IPS-11a (cell line): Measurements from ENCODE around the gene SPEG.

Source experiments
- H3K4me3 ChIP-seq: one replicate; pipeline ENCODE4 v1.5.1; 2013; ENCODE audit warnings: low read depth, low read length, control low read depth

Gene SPEG

DNA sequence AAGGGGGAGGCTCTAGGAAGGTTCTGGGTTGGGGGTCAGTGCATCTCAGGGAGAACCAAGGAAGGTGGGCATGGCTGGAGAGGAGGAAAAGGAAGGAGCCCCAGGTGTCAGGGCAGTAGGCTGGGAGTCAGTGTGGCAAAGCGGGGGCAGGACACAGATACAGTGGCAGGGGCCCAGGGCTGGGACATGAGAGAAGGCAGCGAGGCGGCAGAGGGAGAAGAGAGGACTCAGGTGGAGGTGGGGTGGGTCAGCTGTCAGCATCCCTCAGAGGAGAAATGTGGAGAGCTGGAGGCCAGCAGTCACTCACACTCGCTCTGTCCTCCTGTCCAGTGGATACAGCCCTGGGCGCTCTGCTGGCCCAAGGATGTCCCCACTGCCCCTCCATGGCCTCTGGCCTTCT is 58.4 kb downstream of the SPEG start:
- H3K4me3 ChIP-seq: no peak overlapping the region

DNA sequence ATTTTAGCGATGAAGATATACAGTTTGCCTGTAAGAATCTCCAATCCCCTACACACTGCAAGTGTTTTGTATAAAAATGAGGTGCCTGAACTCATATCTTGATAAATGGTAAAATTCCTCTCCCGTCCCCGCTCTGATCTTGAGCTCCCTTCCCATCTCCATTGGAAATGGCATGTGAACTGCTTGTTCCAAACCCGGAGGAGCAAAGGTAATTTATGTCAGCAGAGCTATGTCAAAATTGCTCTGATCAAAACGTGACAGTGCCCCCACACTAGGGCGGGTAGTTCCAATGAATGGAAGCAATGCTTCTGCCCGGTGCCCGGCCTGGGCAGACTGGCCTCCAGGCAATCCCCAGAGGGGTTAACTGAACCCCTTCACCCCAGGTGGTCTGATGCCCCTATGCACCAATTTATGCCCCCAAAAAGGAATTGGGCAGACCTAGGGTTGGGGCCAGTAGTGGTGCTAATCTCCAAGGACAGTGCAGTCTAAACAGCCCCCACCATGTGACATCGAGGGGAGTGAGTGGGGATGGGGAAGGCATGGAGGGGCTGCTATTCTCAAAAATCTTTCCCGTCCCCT is 60.4 kb downstream of the SPEG start:
- no peak overlapping the region for H3K4me3 ChIP-seq

DNA sequence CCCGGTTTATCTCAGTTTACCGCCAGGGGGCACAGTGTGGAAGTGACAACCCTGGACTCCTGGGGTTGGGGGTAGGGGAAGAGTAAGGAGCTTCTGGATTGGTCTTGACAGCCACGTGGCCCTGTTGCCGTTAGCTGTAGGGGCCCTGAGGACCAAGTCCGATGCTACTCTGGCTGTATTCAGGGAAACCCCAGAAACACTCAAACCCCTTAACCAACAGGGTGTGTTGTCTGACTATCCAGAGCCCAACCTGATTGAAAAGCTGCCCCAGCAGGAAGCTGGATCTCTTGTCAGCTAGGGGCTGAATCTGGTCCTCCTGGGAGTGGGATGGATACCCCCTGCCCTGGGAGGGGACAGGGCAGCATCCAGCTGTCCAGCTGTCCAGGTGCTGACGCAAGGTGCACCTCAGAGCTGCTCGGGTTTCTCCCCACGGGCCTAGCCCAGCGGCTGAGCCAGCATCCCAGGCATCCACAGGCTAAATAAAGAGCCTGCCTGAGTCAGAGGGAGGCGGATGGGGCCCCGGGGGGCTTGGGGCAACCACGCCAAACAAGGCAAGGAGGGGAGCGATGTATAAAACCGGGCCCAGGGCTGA is 61.0 kb downstream of the SPEG start:
- H3K4me3 ChIP-seq: no peak overlapping the region

DNA sequence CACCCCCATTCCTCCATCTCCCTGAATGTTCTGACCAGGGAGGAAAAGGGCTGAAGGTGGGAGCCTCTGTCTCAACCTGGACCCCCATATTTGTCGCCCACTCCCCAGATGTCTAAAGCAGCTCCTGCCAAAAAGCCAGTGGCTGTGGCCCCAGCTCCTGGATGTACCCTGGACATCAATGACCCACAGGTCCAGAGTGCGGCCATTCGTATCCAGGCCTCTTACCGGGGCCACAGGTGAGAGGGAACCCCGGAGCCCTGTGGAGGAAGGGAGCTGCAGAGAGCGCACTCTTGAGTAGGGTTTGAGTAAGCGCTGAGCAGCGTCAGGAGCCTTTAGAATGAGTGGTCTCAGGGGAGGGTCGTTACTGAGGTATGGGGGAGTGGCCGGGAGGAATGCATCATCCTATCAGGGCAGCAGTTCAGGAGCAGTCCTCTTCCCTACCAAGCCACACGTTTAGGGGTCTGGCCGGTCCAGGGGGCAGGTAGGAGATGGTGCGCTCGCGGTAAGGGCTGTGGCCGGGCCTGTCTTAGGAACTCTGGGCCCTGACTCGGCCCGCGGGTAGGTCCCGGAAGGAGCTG is 61.7 kb downstream of the SPEG start:
- H3K4me3 ChIP-seq: no peak overlapping the region

DNA sequence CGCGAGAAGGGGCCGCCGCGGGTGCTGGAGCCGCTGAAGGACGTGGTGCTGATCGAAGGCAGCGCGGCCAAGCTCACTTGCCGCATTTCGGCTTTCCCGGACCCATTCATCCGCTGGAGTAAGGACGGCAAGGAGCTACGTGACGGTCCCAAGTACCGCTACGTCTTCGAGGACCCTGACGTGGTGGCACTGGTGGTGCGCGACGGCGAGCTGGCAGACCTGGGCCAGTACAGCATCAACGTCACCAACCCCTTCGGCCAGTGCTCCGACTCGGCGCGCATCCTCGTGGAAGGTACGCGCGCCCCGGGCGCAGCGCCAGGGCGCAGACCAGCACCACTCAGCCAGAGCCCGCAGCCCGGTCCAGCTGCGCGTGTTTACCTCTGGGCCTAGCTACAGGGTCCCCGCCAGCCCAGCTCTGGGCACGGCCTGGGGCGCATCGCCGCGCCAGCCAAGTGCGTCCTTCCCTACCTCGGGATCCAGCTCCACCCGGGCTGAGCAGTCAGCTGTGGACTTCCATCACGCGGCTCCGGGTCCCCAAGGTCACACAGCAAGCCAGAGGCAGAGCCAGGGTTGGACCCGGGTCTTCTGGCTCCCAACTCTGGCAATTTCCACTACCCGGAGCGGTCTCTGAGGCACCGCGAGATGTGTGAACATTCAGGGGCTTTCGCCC is 62.3 kb downstream of the SPEG start:
- peak overlapping the region; percentile 1 for H3K4me3 ChIP-seq

DNA sequence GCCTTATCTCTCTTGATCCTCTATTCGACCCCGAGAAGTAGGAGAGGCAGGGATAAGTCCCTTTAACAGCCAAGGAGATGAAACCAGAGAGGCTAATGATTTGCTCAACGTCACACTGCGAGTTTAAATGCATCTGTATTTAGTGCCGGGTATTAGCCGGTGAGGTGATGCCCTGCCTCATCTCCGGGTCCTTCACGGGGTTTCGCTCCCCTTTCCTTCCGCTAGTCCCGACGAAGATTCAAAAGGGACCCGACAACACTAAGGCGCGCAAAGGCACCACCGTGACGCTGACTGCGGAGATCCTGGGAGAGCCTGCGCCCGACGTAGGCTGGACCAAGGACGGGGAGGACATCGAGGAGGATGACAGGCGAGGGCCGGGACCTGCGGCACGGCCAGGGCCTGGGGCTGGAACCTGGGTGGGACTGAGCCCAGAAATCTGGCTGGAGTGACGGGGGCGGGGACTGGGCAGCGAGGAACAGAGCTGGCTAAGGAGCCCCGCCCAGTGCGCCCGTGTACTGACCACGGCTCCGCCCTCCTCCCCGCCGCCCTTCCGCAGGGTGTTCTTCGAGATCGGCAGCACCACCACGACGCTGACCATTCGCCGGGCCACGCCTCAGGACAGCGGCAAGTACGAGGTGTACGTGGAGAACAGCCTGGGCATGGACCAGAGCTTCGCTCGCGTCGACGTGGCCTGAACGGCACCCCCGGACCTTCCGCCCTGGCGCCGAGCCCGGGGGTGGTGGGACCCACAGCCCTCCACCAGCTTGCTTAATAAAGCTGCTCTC is 63.0 kb downstream of the SPEG start:
- H3K4me3 ChIP-seq: peak overlapping the region; percentile 62

DNA sequence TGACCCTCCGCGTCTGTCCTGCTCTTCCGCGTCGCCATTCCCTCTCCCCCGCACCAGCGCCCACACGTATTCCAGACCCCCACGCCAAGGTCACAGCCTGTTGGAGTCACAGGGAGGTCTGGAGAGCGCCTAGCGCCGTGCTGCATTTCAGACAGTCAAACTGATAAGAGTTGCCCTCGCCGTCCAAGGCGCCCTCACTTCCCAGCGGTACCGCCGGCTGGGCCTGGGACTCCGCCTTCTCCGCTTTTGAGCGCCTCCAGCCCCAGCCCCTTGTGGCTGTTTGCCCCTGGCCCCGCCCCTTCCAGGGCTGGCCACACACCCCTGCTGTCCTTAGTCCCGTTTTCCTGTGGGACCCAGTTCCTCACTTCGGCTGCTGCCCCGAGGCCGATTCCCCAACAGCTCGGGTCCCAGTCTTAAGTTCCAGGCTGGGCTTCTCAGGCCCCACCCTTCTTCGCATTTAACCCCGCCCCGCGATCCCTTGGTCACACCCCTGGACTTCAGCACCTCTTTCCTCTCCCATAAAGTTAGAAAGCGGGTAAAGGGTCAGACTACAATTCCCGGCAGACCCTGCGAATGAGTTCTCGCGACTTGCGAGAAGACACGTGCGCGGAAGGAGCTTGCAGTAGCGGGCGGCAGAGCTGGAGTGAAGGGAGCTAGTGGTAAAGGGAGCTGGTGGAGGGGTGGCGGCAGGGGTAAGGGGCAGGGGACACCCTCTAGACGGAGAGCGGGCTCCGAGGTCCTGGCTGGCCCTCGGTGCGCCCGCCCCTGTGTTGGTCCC is 63.8 kb downstream of the SPEG start, which contains the start of gene GMPPA:
TSS of gene GMPPA (plus strand) at position 612 of the 778 bp plus-strand sequence. CDS start 1,085 bp downstream, outside the sequence.
- H3K4me3 ChIP-seq: peak within 1 kb of the TSS; percentile 63

DNA sequence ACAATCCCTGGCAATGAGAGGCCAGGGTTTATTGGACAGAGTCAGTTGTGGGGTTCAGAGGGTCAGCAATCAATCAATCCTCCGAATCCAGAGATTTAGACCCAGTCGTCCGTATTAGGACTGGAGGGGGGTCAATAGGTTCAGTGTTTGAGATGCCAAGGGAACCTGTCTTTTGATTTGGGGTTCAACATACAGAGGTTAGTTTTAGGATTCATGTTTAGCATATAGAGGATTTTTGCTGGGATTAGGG is 64.3 kb downstream of the SPEG start:
- H3K4me3 ChIP-seq: peak overlapping the region; percentile 63

DNA sequence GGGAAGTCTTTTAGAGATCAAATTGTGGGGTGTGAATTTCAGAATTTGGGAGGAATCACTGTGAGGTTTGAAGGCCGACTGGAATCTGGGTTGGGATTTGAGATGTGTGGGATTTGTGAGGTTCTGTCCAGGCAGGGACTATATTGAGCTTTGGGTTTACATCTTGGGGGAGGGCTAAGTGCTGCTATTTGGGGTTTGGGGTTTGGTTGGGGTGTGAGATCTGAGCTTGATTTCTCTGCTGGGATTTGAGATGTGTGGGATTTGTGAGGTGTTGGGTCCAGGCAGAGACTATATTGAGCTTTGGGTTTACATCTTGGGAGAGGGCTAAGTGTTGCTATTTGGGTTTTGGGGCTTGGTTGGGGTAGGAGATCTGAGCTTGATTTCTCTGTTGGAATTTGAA is 64.9 kb downstream of the SPEG start:
- H3K4me3 ChIP-seq: no peak overlapping the region

DNA sequence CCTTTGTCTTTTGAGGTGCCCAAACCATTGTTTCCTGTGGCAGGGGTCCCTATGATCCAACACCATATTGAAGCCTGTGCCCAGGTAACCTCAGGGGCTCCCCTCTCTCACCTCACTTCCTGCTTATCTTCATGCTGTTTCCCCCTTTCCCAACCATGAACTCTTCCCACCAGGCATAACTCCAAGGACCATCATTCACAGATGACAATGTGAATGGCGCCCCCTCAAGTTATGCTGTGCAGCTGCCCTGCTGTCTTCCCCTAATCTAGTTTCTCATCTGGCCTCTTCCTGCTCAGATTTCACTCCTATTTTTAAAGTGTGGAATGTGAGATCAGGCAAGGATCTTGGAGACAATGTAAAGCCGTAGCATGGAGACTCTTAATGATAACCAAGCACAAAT is 65.5 kb downstream of the SPEG start:
- H3K4me3 ChIP-seq: no peak overlapping the region

DNA sequence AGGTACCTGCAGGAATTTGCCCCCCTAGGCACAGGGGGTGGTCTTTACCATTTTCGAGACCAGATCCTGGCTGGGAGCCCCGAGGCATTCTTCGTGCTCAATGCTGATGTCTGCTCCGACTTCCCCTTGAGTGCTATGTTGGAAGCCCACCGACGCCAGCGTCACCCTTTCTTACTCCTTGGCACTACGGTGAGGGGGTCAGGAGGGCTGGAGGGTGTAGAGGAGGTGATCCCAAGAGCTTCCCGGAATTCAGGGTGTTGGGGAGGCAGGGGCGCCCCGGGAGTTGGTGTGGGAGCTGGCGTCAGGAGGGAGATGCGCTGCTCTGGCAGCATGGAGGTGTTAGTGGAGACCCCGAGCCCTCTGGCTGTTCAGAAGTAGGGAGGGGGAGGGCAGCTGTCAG is 67.2 kb downstream of the SPEG start:
- H3K4me3 ChIP-seq: no peak overlapping the region

DNA sequence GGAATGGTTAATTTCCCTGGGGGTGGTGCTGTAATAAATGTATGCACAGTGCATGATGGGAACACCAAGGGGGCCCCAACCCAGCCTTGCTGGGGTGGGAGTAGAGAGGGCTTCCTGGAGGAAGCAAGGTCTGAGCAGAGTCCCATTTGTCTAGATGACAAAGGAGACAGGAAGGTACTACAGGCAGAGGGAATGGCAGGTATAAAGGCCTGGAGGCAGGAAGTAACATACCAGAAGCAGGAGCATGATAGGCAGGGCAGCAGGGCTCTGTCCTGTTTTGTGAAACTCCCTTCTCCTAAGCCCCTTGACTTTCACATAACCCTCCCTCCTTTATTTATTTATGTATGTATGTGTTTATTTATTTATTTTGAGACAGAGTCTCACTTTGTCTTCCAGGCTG is 68.0 kb downstream of the SPEG start:
- no peak overlapping the region for H3K4me3 ChIP-seq

DNA sequence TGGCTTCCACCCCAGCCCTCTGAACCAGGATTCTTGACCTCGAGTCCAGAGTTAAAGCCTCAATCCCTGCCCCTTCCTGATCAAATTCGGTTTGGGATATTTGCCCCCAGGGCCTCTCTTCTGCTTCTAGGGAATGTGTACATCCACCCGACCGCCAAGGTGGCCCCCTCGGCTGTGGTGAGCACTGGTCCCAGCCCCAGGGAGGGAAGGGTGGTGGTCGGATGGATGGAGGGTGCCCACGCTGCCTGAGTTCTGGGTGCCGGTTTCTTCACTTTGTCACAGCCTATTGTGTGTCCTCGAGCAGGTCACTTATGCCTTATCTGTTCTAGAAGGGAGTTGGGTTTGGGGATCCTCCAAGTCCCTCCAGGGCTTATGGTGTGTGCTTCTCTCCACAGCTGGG is 70.9 kb downstream of the SPEG start:
- H3K4me3 ChIP-seq: no peak overlapping the region

DNA sequence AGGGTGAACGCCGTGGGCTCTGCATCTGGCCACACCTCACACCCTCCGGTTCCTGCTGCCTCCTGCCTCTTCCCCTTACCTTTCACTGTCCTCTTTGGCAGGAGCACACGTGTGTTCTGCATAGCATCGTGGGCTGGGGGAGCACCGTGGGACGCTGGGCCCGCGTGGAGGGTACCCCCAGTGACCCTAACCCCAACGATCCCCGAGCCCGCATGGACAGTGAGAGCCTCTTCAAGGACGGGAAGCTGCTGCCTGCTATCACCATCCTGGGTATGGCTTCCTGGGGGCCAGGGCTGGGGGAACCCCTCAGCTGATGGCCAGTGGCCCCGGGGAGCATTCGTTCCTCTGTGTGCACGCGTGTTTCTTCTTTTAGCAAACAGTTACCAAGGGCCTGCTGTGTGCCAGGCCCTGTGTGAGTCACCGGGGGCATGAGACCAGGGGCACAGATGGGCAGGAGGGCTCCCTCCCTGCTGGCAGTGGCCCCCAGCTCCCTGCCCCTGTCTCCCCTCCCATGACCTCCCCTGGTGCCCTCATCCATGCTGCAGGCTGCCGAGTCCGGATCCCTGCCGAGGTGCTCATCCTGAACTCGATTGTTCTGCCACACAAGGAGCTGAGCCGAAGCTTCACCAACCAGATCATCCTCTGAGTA is 71.6 kb downstream of the SPEG start:
- no peak overlapping the region for H3K4me3 ChIP-seq

DNA sequence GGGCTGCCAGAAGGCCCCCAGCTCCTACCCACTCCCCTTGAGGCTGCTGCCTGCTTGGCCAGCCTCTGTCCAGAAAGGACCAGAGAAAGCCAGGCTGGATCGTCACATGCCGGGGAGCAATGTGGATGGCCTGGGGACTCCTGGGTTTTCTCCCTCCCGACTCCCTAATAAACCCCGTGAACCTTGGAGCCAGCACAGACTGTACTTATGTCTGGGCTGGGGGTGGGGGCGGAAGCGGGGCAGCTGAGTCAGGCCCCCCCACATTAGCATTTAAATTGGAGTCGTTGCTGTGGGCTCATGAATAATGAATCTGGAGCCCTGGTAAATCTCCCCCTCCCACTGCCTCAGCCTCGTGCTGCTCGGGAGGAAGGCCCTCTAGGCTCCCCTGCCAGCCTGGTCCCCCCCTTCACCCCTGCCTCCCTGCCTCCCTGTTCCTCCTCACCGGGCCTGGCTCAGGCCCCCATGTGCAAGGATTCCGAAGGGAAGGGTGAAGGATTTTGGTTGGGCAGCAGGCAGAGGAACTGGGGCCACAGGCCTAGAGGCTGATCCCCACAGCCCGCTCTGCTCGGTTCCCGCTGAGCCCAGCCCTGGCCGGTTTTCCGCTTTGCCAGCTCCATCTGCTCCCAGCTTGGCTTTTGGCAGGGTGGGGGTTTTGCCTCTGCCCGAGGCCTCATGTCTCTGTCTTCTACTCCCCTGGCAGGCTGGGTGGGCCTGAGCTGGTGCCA is 72.3 kb downstream of the SPEG start:
- H3K4me3 ChIP-seq: no peak overlapping the region

DNA sequence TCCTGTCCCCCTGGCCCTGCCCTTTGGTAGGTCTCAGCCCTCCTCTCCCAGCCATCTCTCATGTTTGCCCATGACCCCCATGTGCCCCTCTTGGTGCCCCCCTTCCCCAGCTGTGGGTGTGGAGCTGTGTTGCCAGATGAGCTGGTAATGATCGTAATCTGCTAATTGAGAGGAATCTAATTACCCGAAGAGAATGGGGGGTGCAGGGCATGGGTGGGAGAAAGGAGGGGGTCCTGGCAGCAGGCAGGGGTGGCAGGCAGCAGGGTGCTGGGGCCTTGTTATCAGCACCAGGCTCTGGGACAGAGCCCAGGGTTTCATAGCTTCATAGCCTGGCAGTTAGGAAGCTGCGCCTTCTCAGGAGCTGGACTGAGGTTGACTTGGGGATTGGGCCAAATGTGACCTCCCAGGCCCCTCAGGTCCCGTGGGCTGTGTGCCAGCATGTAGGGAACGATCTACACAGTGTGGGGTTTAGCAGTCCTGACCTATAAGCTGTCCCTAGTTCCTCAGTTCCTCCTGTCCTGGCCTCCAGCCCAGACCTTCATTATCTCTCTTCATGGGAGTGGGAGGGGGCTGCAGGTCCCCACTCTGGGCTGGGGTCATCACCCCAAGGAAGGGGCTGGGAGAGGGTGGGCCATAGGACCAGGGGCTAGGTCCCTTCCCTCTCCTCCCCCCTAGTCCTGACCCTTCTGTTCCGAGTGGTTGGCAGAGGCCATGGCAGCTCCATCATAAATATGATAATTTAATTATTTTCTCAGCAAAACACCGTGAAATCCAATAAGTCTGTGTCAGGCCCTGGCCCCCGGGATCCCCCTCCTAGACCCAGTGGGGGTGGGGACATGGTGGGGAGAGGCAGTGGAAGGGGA is 73.2 kb downstream of the SPEG start:
- no peak overlapping the region for H3K4me3 ChIP-seq

DNA sequence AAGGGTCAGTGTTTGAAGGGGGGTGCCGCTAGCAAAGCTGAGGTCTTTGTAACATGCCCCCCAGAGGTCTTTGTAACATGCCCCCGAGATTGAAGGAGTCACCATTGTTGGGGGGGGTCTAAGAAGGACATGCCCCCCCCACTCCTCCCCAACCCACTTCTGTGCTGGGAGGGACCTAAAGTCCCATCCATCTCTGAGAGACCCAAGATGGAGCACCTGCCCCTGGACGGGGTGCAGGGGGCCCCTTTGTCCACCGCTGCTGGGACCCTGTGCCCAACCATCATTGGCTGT is 73.7 kb downstream of the SPEG start:
- H3K4me3 ChIP-seq: no peak overlapping the region

DNA sequence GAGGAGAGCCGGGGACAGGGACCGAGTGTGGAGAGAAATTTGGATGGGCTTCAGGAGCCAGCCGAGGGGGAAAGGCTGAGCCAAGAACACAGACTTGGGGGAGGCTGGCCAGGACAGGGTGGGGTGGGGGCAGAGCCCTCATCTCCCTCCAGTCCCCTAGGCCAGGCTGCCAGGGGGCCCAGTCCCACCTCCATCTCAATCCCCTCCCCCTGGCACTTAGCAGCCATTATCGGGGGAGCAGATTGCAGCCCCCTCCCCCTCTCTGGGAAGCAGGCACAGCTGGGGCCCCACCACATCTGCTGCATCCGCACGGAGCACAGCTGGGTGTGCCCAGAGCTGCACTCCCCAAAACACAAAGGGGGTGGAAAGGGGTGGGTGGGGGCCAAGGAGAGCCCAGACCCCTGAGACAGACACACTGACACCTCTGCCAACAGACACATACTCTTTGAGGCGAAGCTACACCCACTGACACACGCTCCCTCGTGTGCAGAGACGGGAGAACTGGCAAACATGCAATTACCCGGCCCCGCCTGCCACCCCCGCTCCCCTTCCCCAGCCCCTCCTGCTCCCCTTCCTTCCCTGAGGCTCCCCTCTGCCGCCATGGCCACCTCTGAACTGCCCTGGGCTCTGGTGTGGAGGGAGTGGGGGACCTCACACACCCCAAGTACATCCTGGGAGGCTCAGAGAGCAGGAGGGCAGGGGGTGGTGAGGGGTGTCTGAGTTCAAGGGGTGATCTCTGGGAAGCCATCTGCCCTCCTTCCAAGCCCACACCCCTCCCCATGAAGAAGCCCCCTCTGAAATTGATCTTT is 74.5 kb downstream of the SPEG start:
- peak overlapping the region; percentile 30 for H3K4me3 ChIP-seq
